Astrocyte (in vitro differentiated cells and primary cell): Measurements from ENCODE around the gene TNFRSF21. TPM values are rescaled to one million over a fixed set of nuclear protein-coding genes. Genes with fewer than 3 reads are reported as not detected.
A peak's percentile ranks its signal among the peaks of the same experiment; 100 is the strongest.

Experiments used
- DNase-seq: peaks from one replicate; pipeline ENCODE4 v3.0.0-alpha.2; 2010; ENCODE audit warnings: low read depth
- FAIRE-seq: peaks from 2 replicates; lab custom pipeline; 2011; peaks lifted over from hg19 to GRCh38; lab: Jason Lieb, UNC
- H2AFZ ChIP-seq: 2 replicates; pipeline ENCODE4 v1.6.0; 2012; ENCODE audit warnings: low read depth, low read length, inconsistent platforms
- H3K27ac ChIP-seq: 2 replicates; pipeline ENCODE4 v1.5.1; 2011; ENCODE audit warnings: low read depth, low read length, inconsistent platforms
- H3K27me3 ChIP-seq: 2 replicates; pipeline ENCODE4 v1.6.0; 2011; ENCODE audit warnings: low read length, inconsistent platforms; ENCODE audit not compliant: insufficient read depth
- H3K36me3 ChIP-seq: 2 replicates; pipeline ENCODE4 v1.5.1; 2011; ENCODE audit warnings: low read length, inconsistent platforms; ENCODE audit not compliant: insufficient read depth
- H3K4me1 ChIP-seq: 2 replicates; pipeline ENCODE4 v1.5.1; 2011; ENCODE audit warnings: low read length, inconsistent platforms; ENCODE audit not compliant: insufficient read depth
- H3K4me2 ChIP-seq: 2 replicates; pipeline ENCODE4 v1.6.0; 2012; ENCODE audit warnings: low read length, inconsistent platforms
- H3K4me3 ChIP-seq: 2 replicates; pipeline ENCODE4 v1.5.1; 2011; ENCODE audit warnings: low read depth, mild to moderate bottlenecking, low read length, inconsistent platforms; ENCODE audit not compliant: insufficient read depth
- H3K79me2 ChIP-seq: 2 replicates; pipeline ENCODE4 v1.6.0; 2012; ENCODE audit warnings: mild to moderate bottlenecking, low read length, inconsistent platforms; ENCODE audit not compliant: insufficient read depth
- H3K9ac ChIP-seq: 2 replicates; pipeline ENCODE4 v1.6.0; 2012; ENCODE audit warnings: mild to moderate bottlenecking, low read length, inconsistent platforms
- H3K9me3 ChIP-seq: 2 replicates; pipeline ENCODE4 v1.5.1; 2012; ENCODE audit warnings: low read depth, mild to moderate bottlenecking, low read length, inconsistent platforms; ENCODE audit not compliant: insufficient read depth
- H4K20me1 ChIP-seq: 2 replicates; pipeline ENCODE4 v1.6.0; 2012; ENCODE audit warnings: low read length, inconsistent platforms; ENCODE audit not compliant: insufficient read depth
- H3K27ac Mint-ChIP-seq: one replicate; pipeline ENCODE4 v1.8.0; 2021; ENCODE audit warnings: mild to moderate bottlenecking, mixed read lengths; ENCODE audit not compliant: unreplicated experiment
- H3K27me3 Mint-ChIP-seq: one replicate; pipeline ENCODE4 v1.8.0; 2021; ENCODE audit warnings: low read depth, mixed read lengths; ENCODE audit not compliant: unreplicated experiment
- H3K36me3 Mint-ChIP-seq: one replicate; pipeline ENCODE4 v1.8.0; 2021; ENCODE audit warnings: low read depth, mixed read lengths; ENCODE audit not compliant: unreplicated experiment
- H3K4me1 Mint-ChIP-seq: one replicate; pipeline ENCODE4 v1.8.0; 2021; ENCODE audit warnings: low read depth, mixed read lengths; ENCODE audit not compliant: unreplicated experiment
- H3K4me3 Mint-ChIP-seq: one replicate; pipeline ENCODE4 v1.8.0; 2021; ENCODE audit warnings: mild to moderate bottlenecking, moderate library complexity, mixed read lengths; ENCODE audit not compliant: unreplicated experiment
- H3K9me3 Mint-ChIP-seq: one replicate; pipeline ENCODE4 v1.8.0; 2021; ENCODE audit warnings: mild to moderate bottlenecking, mixed read lengths; ENCODE audit not compliant: unreplicated experiment
- EZH2 ChIP-seq: IDR thresholded peaks from 2 replicates; pipeline ENCODE4 v1.6.1; 2012; ENCODE audit warnings: mild to moderate bottlenecking, low read length, inconsistent platforms; ENCODE audit not compliant: insufficient read depth
- total RNA-seq: library from RNA; stranded (reverse); gene quantifications from 2 replicates; pipeline ENCODE4 v1.2.1, GENCODE V29; 2021
- TF ChIP-seq, protein P1 (sequence below): IDR thresholded peaks from 2 replicates; pipeline ENCODE4 v1.5.1; 2011; ENCODE audit warnings: low read depth, mild to moderate bottlenecking, inconsistent platforms, low read length, moderate library complexity; ENCODE audit not compliant: insufficient read depth

The TNFRSF21 gene
- total RNA-seq, 1 donor from 2014 or later: 244 TPM

GRCh38 chr6:47294990-47295389 is 14.7 kb downstream of the TNFRSF21 start:
- H3K79me2 ChIP-seq: peaks cover 83% of the 10 kb centered on the region
- H3K9me3 Mint-ChIP-seq: no peaks in the 10 kb centered on the region
- no peak overlapping the region for H3K27ac ChIP-seq
- peaks cover 34% of the 10 kb centered on the region for H4K20me1 ChIP-seq
- TF ChIP-seq, protein P1, sequence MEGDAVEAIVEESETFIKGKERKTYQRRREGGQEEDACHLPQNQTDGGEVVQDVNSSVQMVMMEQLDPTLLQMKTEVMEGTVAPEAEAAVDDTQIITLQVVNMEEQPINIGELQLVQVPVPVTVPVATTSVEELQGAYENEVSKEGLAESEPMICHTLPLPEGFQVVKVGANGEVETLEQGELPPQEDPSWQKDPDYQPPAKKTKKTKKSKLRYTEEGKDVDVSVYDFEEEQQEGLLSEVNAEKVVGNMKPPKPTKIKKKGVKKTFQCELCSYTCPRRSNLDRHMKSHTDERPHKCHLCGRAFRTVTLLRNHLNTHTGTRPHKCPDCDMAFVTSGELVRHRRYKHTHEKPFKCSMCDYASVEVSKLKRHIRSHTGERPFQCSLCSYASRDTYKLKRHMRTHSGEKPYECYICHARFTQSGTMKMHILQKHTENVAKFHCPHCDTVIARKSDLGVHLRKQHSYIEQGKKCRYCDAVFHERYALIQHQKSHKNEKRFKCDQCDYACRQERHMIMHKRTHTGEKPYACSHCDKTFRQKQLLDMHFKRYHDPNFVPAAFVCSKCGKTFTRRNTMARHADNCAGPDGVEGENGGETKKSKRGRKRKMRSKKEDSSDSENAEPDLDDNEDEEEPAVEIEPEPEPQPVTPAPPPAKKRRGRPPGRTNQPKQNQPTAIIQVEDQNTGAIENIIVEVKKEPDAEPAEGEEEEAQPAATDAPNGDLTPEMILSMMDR: no peak
- peaks cover 53% of the 10 kb centered on the region for H3K4me1 Mint-ChIP-seq
- peak overlapping the region; percentile 46 for H3K4me3 Mint-ChIP-seq
- no peaks in the 10 kb centered on the region for H3K27me3 ChIP-seq
- H3K4me3 ChIP-seq: no peak overlapping the region
- peak overlapping the region; percentile 75 for H3K27ac Mint-ChIP-seq
- no peak overlapping the region for H3K4me2 ChIP-seq
- no peaks in the 10 kb centered on the region for H3K9me3 ChIP-seq
- H3K27me3 Mint-ChIP-seq: no peaks in the 10 kb centered on the region
- H3K36me3 ChIP-seq: no peaks in the 10 kb centered on the region
- H2AFZ ChIP-seq: no peak overlapping the region
- no peaks in the 10 kb centered on the region for H3K4me1 ChIP-seq
- no peak for DNase-seq
- peaks cover 8% of the 10 kb centered on the region for H3K36me3 Mint-ChIP-seq
- H3K9ac ChIP-seq: no peak overlapping the region
- FAIRE-seq: no peak

DNA sequence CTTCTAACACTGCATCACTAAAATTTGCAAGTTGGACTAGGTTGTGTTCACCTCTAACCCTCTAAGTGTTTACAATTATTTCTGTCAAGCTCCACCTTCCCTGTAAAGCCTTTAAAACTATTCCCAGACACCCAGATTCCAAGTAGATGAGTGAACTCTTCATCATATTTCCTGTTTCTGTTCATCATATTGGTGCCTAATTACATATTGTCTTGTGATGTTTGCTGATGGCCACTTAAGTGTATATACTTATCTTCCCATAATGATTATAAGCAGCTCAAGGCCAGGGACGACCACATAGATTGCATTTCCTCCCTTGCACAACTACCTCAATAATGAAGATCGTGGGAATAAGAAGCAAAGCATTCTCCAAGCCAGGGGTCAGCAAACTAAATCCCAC is 16.8 kb downstream of the TNFRSF21 start:
- Histone ChIP-seq H3K36me3 (no peaks in the 10 kb centered on the region), H3K9ac (no peak overlapping the region), H3K9me3 (no peaks in the 10 kb centered on the region), H3K79me2 (peaks cover 76% of the 10 kb centered on the region), H3K27ac (no peak overlapping the region), H3K4me1 (no peaks in the 10 kb centered on the region), H3K27me3 (no peaks in the 10 kb centered on the region), H3K4me2 (no peak overlapping the region), H3K4me3 (no peak overlapping the region), H4K20me1 (peaks cover 26% of the 10 kb centered on the region), H2AFZ (no peak overlapping the region)
- no peak for FAIRE-seq
- no peak for TF ChIP-seq EZH2
- TF ChIP-seq, protein P1: no peak
- Mint-ChIP-seq H3K36me3 (peaks cover 17% of the 10 kb centered on the region), H3K9me3 (no peaks in the 10 kb centered on the region), H3K4me3 (no peak overlapping the region), H3K27me3 (no peaks in the 10 kb centered on the region), H3K27ac (peak overlapping the region; percentile 0), H3K4me1 (peaks cover 66% of the 10 kb centered on the region)
- peak; percentile 52 for DNase-seq

- Mint-ChIP-seq H3K27me3 (no peaks in the 10 kb centered on the region), H3K9me3 (no peaks in the 10 kb centered on the region), H3K4me3 (no peak overlapping the region), H3K27ac (no peak overlapping the region), H3K36me3 (peaks cover 17% of the 10 kb centered on the region), H3K4me1 (peaks cover 70% of the 10 kb centered on the region)
- Histone ChIP-seq H3K9ac (no peak overlapping the region), H3K79me2 (peaks cover 71% of the 10 kb centered on the region), H3K4me2 (no peak overlapping the region), H3K36me3 (no peaks in the 10 kb centered on the region), H3K4me3 (no peak overlapping the region), H2AFZ (no peak overlapping the region), H3K27me3 (no peaks in the 10 kb centered on the region), H3K4me1 (no peaks in the 10 kb centered on the region), H3K27ac (no peak overlapping the region), H4K20me1 (peaks cover 25% of the 10 kb centered on the region), H3K9me3 (no peaks in the 10 kb centered on the region)
- DNase-seq (no peak), FAIRE-seq (no peak)
- TF ChIP-seq EZH2: no peak
- TF ChIP-seq, protein P1: no peak
These were observed 17.7 kb downstream of the TNFRSF21 start for GRCh38 chr6:47292027-47292426.
